Right ventricle myocardium superior (tissue), 1 donor: Measurements from ENCODE around the gene CDK16. TPM values are rescaled to one million over a fixed set of nuclear protein-coding genes. Genes with fewer than 3 reads are reported as not detected.

Source experiments
- ATAC-seq: fragments of 200-7000 bp; cut with Tn5 transposase; one replicate; pipeline ENCODE4 v1.9.1; 2020; ENCODE audit warnings: mild to moderate bottlenecking; ENCODE audit not compliant: poor library complexity
- DNase-seq: peaks from one replicate; pipeline ENCODE4 v3.0.0-alpha.2; 2020
- intact Hi-C: fragments of 100-400 bp; cut with DNase I; formaldehyde crosslinking; loops from one replicate; pipeline ENCODE4 v1.11.2; 2022
- total RNA-seq: library from RNA; stranded (reverse); fragmentation: NEBNext Ultra II Directional; extraction: Animal tissue kit (Norgen Biotek cat#: 25700); gene quantifications from one replicate; pipeline ENCODE4 v1.2.1, GENCODE V29; 2021
- donor health status: DM: no; HTN: yes; CAD: no; lungs with severe emphysema.

The CDK16 gene
- total RNA-seq, 1 donor from 2014 or later: 128 TPM

DNA sequence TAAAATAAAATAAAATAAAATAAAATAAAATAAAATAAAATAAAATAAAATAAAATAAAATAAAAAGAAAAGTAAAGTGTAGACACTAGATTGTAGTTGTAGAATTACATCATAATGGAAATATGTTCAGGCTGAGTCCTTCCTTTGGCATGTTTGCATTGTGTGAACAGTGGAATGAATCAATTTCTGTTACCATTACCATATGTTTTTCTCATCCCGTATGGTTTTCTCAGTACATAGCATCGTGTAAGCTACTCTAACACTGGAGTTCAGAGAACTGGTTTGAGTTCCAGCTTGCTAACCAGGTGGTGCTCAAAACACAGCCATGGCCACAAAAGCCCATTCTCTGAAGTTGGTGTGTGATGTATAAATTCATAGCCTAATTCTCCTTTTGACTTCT is 60.2 kb downstream of the CDK16 start:
- intact Hi-C loops: no loop called here
- no peak for ATAC-seq
- DNase-seq: no peak

Other genes with a start within 250 kb of the CDK16 start
- 17.7 TPM for gene RGN, start 140.2 kb upstream of the CDK16 start, total RNA-seq
- gene NDUFB11, start 74.0 kb upstream of the CDK16 start, total RNA-seq: 196 TPM
- gene RBM10, start 73.5 kb upstream of the CDK16 start, total RNA-seq: 27.4 TPM
- gene UBA1, start 24.9 kb upstream of the CDK16 start, total RNA-seq: 89.8 TPM
- 31.7 TPM for gene USP11, start 14.3 kb downstream of the CDK16 start, total RNA-seq
- not detected for gene ZNF157, start 151.9 kb downstream of the CDK16 start, total RNA-seq